WTC11 (cell line): ENCODE results near the gene SLC4A9. TPM values are rescaled to one million over a fixed set of nuclear protein-coding genes. Genes with fewer than 3 reads are reported as not detected.

Source experiments
- GTF2I ChIP-seq: fragments of 250-450 bp; sonication (Bioruptor Pico); conservative IDR thresholded peaks from 2 replicates; pipeline ENCODE4 v1.4.0; 2021; ENCODE audit warnings: mild to moderate bottlenecking
- HMGA2 ChIP-seq: fragments of 250-450 bp; sonication (Bioruptor Pico); IDR thresholded peaks from 2 replicates; pipeline ENCODE4 v1.4.0; 2021; ENCODE audit warnings: mild to moderate bottlenecking, moderate library complexity
- IRF2 ChIP-seq: sonication (generic); formaldehyde crosslinking; IDR thresholded peaks from 2 replicates; pipeline ENCODE4 v1.8.0; 2022; ENCODE audit warnings: low read depth, missing genetic modification reagents, borderline replicate concordance
- JUN ChIP-seq: sonication (generic); formaldehyde crosslinking; IDR thresholded peaks from 2 replicates; pipeline ENCODE4 v1.8.0; 2023; ENCODE audit warnings: mild to moderate bottlenecking, missing genetic modification reagents
- MXD4 ChIP-seq: fragments of 250-450 bp; sonication (Bioruptor Pico); IDR thresholded peaks from 2 replicates; pipeline ENCODE4 v1.8.0; 2021; ENCODE audit warnings: mild to moderate bottlenecking, moderate library complexity, borderline replicate concordance
- NR2C2 ChIP-seq: sonication (generic); formaldehyde crosslinking; IDR thresholded peaks from 2 replicates; pipeline ENCODE4 v1.8.0; 2022; ENCODE audit warnings: mild to moderate bottlenecking, missing genetic modification reagents
- RELA ChIP-seq: sonication (generic); formaldehyde crosslinking; IDR thresholded peaks from 2 replicates; pipeline ENCODE4 v1.8.1; 2022; ENCODE audit warnings: missing genetic modification reagents, mild to moderate bottlenecking, borderline replicate concordance
- SMAD4 ChIP-seq: sonication (generic); formaldehyde crosslinking; IDR thresholded peaks from 2 replicates; pipeline ENCODE4 v1.8.0; 2022; ENCODE audit warnings: mild to moderate bottlenecking, missing genetic modification reagents
- ZNF121 ChIP-seq: sonication (generic); formaldehyde crosslinking; IDR thresholded peaks from 2 replicates; pipeline ENCODE4 v1.8.0; 2023; ENCODE audit warnings: missing genetic modification reagents
- ZNF219 ChIP-seq: sonication (generic); formaldehyde crosslinking; IDR thresholded peaks from 2 replicates; pipeline ENCODE4 v1.8.0; 2023; ENCODE audit warnings: missing genetic modification reagents, mild to moderate bottlenecking, borderline replicate concordance
- ZNF232 ChIP-seq: sonication (generic); formaldehyde crosslinking; IDR thresholded peaks from 2 replicates; pipeline ENCODE4 v1.8.0; 2022; ENCODE audit warnings: mild to moderate bottlenecking, missing genetic modification reagents
- ZNF317 ChIP-seq: sonication (generic); formaldehyde crosslinking; IDR thresholded peaks from 2 replicates; pipeline ENCODE4 v1.8.1; 2023; ENCODE audit warnings: low read depth, mild to moderate bottlenecking, moderate library complexity, missing genetic modification reagents, borderline replicate concordance
- ZNF416 ChIP-seq: fragments of 250-450 bp; sonication (Bioruptor Pico); IDR thresholded peaks from 2 replicates; pipeline ENCODE4 v1.9.0; 2021; ENCODE audit warnings: mild to moderate bottlenecking, inconsistent platforms
- total RNA-seq: library from RNA; stranded (reverse); gene quantifications from 3 replicates; pipeline ENCODE4 v1.2.3, GENCODE V29; 2021
- TF ChIP-seq, protein P1 (sequence below): fragments of 250-450 bp; sonication (Bioruptor Pico); IDR thresholded peaks from 2 replicates; pipeline ENCODE4 v1.9.0; 2021; ENCODE audit warnings: mild to moderate bottlenecking, borderline replicate concordance
- TF ChIP-seq, protein P2 (sequence below): fragments of 250-450 bp; sonication (Bioruptor Pico); IDR thresholded peaks from 2 replicates; pipeline ENCODE4 v1.9.0; 2021; ENCODE audit warnings: mild to moderate bottlenecking
- TF ChIP-seq, protein P3 (sequence below): fragments of 200-600 bp; IDR thresholded peaks from 2 replicates; pipeline ENCODE4 v1.8.0; 2022; ENCODE audit warnings: antibody characterized with exemption
- TF ChIP-seq, protein P4 (sequence below): sonication (generic); formaldehyde crosslinking; IDR thresholded peaks from 2 replicates; pipeline ENCODE4 v1.8.1; 2022; ENCODE audit warnings: mild to moderate bottlenecking, missing genetic modification reagents, moderate library complexity, borderline replicate concordance
- TF ChIP-seq, protein P5 (sequence below): fragments of 250-450 bp; sonication (Bioruptor Pico); IDR thresholded peaks from 2 replicates; pipeline ENCODE4 v2.1.2; 2022; ENCODE audit warnings: mild to moderate bottlenecking, moderate library complexity
- TF ChIP-seq, protein P6 (sequence below): sonication (generic); formaldehyde crosslinking; IDR thresholded peaks from 2 replicates; pipeline ENCODE4 v1.8.1; 2023; ENCODE audit warnings: mild to moderate bottlenecking, missing genetic modification reagents
- TF ChIP-seq, protein P7 (sequence below): sonication (generic); formaldehyde crosslinking; IDR thresholded peaks from 2 replicates; pipeline ENCODE4 v1.8.1; 2022; ENCODE audit warnings: low read depth, missing genetic modification reagents, borderline replicate concordance
- TF ChIP-seq, protein P8 (sequence below): sonication (generic); formaldehyde crosslinking; IDR thresholded peaks from 2 replicates; pipeline ENCODE4 v1.8.1; 2023; ENCODE audit warnings: mild to moderate bottlenecking, moderate library complexity, missing genetic modification reagents
- TF ChIP-seq, protein P9 (sequence below): fragments of 250-450 bp; sonication (Bioruptor Pico); IDR thresholded peaks from 2 replicates; pipeline ENCODE4 v1.8.0; 2021; ENCODE audit warnings: mild to moderate bottlenecking

SLC4A9 gene
- total RNA-seq, 1 experiment from 2014 or later = 0.37 TPM

DNA sequence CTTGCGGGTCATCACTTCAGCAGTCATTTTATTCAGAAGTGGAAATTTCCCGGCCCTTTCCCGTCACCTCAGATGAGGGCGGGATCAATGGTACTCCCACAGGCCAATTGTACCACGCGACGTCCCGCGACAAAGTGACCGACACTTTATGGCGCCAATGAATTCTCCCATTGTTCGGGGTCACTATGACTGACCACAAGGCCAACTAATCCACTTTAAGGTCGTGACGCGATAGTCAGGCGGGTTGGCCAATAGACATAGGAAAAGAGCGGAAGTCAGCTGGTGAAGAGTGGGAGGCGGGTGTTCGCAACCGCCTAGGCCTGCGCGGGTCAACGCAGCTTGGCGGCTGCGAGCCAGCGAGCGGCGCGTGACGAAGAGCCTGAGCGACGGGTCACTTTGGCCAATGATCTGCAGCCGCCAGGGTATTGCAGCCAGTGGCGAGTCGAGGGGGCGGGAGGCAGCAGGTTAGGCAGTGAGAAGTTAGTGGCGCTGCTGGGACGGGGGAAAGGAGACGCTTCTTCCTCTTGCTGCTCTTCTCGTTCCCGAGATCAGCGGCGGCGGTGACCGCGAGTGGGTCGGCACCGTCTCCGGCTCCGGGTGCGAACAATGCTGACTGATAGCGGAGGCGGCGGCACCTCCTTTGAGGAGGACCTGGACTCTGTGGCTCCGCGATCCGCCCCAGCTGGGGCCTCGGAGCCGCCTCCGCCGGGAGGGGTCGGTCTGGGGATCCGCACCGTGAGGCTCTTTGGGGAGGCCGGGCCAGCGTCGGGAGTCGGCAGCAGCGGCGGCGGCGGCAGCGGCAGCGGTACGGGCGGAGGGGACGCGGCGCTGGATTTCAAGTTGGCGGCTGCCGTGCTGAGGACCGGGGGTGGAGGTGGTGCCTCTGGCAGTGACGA is 41.6 kb downstream of the SLC4A9 start, which contains the start of gene ANKHD1 (continued):
- TF ChIP-seq, protein P1, sequence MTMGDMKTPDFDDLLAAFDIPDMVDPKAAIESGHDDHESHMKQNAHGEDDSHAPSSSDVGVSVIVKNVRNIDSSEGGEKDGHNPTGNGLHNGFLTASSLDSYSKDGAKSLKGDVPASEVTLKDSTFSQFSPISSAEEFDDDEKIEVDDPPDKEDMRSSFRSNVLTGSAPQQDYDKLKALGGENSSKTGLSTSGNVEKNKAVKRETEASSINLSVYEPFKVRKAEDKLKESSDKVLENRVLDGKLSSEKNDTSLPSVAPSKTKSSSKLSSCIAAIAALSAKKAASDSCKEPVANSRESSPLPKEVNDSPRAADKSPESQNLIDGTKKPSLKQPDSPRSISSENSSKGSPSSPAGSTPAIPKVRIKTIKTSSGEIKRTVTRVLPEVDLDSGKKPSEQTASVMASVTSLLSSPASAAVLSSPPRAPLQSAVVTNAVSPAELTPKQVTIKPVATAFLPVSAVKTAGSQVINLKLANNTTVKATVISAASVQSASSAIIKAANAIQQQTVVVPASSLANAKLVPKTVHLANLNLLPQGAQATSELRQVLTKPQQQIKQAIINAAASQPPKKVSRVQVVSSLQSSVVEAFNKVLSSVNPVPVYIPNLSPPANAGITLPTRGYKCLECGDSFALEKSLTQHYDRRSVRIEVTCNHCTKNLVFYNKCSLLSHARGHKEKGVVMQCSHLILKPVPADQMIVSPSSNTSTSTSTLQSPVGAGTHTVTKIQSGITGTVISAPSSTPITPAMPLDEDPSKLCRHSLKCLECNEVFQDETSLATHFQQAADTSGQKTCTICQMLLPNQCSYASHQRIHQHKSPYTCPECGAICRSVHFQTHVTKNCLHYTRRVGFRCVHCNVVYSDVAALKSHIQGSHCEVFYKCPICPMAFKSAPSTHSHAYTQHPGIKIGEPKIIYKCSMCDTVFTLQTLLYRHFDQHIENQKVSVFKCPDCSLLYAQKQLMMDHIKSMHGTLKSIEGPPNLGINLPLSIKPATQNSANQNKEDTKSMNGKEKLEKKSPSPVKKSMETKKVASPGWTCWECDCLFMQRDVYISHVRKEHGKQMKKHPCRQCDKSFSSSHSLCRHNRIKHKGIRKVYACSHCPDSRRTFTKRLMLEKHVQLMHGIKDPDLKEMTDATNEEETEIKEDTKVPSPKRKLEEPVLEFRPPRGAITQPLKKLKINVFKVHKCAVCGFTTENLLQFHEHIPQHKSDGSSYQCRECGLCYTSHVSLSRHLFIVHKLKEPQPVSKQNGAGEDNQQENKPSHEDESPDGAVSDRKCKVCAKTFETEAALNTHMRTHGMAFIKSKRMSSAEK (CRISPR knock-in tag) = no peak
- TF ChIP-seq GTF2I (CRISPR knock-in tag) (no peak), SMAD4 (CRISPR knock-in tag) (no peak), ZNF317 (CRISPR knock-in tag) (no peak), HMGA2 (no peak), ZNF416 (CRISPR knock-in tag) (no peak), JUN (no peak), RELA (CRISPR knock-in tag) (no peak), IRF2 (no peak), NR2C2 (CRISPR knock-in tag) (no peak), ZNF219 (CRISPR knock-in tag) (no peak), MXD4 (no peak), ZNF232 (CRISPR knock-in tag) (peak; percentile 1; the same call in 1 of the 2 replicates), ZNF121 (CRISPR knock-in tag) (no peak)
- TF ChIP-seq, protein P2, sequence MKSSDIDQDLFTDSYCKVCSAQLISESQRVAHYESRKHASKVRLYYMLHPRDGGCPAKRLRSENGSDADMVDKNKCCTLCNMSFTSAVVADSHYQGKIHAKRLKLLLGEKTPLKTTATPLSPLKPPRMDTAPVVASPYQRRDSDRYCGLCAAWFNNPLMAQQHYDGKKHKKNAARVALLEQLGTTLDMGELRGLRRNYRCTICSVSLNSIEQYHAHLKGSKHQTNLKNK = no peak
- TF ChIP-seq, protein P3, sequence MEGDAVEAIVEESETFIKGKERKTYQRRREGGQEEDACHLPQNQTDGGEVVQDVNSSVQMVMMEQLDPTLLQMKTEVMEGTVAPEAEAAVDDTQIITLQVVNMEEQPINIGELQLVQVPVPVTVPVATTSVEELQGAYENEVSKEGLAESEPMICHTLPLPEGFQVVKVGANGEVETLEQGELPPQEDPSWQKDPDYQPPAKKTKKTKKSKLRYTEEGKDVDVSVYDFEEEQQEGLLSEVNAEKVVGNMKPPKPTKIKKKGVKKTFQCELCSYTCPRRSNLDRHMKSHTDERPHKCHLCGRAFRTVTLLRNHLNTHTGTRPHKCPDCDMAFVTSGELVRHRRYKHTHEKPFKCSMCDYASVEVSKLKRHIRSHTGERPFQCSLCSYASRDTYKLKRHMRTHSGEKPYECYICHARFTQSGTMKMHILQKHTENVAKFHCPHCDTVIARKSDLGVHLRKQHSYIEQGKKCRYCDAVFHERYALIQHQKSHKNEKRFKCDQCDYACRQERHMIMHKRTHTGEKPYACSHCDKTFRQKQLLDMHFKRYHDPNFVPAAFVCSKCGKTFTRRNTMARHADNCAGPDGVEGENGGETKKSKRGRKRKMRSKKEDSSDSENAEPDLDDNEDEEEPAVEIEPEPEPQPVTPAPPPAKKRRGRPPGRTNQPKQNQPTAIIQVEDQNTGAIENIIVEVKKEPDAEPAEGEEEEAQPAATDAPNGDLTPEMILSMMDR = no peak
- TF ChIP-seq, protein P4, sequence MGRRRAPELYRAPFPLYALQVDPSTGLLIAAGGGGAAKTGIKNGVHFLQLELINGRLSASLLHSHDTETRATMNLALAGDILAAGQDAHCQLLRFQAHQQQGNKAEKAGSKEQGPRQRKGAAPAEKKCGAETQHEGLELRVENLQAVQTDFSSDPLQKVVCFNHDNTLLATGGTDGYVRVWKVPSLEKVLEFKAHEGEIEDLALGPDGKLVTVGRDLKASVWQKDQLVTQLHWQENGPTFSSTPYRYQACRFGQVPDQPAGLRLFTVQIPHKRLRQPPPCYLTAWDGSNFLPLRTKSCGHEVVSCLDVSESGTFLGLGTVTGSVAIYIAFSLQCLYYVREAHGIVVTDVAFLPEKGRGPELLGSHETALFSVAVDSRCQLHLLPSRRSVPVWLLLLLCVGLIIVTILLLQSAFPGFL = no peak
- TF ChIP-seq, protein P5, sequence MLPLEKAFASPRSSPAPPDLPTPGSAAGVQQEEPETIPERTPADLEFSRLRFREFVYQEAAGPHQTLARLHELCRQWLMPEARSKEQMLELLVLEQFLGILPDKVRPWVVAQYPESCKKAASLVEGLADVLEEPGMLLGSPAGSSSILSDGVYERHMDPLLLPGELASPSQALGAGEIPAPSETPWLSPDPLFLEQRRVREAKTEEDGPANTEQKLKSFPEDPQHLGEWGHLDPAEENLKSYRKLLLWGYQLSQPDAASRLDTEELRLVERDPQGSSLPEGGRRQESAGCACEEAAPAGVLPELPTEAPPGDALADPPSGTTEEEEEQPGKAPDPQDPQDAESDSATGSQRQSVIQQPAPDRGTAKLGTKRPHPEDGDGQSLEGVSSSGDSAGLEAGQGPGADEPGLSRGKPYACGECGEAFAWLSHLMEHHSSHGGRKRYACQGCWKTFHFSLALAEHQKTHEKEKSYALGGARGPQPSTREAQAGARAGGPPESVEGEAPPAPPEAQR (CRISPR knock-in tag) = no peak
- TF ChIP-seq, protein P6, sequence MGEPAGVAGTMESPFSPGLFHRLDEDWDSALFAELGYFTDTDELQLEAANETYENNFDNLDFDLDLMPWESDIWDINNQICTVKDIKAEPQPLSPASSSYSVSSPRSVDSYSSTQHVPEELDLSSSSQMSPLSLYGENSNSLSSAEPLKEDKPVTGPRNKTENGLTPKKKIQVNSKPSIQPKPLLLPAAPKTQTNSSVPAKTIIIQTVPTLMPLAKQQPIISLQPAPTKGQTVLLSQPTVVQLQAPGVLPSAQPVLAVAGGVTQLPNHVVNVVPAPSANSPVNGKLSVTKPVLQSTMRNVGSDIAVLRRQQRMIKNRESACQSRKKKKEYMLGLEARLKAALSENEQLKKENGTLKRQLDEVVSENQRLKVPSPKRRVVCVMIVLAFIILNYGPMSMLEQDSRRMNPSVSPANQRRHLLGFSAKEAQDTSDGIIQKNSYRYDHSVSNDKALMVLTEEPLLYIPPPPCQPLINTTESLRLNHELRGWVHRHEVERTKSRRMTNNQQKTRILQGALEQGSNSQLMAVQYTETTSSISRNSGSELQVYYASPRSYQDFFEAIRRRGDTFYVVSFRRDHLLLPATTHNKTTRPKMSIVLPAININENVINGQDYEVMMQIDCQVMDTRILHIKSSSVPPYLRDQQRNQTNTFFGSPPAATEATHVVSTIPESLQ (CRISPR knock-in tag) = no peak
- TF ChIP-seq, protein P7, sequence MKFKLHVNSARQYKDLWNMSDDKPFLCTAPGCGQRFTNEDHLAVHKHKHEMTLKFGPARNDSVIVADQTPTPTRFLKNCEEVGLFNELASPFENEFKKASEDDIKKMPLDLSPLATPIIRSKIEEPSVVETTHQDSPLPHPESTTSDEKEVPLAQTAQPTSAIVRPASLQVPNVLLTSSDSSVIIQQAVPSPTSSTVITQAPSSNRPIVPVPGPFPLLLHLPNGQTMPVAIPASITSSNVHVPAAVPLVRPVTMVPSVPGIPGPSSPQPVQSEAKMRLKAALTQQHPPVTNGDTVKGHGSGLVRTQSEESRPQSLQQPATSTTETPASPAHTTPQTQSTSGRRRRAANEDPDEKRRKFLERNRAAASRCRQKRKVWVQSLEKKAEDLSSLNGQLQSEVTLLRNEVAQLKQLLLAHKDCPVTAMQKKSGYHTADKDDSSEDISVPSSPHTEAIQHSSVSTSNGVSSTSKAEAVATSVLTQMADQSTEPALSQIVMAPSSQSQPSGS (CRISPR knock-in tag) = no peak
- TF ChIP-seq, protein P8, sequence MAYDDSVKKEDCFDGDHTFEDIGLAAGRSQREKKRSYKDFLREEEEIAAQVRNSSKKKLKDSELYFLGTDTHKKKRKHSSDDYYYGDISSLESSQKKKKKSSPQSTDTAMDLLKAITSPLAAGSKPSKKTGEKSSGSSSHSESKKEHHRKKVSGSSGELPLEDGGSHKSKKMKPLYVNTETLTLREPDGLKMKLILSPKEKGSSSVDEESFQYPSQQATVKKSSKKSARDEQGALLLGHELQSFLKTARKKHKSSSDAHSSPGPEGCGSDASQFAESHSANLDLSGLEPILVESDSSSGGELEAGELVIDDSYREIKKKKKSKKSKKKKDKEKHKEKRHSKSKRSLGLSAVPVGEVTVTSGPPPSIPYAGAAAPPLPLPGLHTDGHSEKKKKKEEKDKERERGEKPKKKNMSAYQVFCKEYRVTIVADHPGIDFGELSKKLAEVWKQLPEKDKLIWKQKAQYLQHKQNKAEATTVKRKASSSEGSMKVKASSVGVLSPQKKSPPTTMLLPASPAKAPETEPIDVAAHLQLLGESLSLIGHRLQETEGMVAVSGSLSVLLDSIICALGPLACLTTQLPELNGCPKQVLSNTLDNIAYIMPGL (CRISPR knock-in tag) = peak; percentile 70; the same call in 1 of the 2 replicates
- TF ChIP-seq, protein P9, sequence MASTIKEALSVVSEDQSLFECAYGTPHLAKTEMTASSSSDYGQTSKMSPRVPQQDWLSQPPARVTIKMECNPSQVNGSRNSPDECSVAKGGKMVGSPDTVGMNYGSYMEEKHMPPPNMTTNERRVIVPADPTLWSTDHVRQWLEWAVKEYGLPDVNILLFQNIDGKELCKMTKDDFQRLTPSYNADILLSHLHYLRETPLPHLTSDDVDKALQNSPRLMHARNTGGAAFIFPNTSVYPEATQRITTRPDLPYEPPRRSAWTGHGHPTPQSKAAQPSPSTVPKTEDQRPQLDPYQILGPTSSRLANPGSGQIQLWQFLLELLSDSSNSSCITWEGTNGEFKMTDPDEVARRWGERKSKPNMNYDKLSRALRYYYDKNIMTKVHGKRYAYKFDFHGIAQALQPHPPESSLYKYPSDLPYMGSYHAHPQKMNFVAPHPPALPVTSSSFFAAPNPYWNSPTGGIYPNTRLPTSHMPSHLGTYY (CRISPR knock-in tag) = no peak
